ENCODE data around the gene EIF3M.
A peak's percentile ranks its signal among the peaks of the same experiment; 100 is the strongest.

The EIF3M gene

GRCh38 chr11:32583459-32584271, at the start of gene EIF3M:
EIF3M (plus strand) TSS chr11:32583831; CDS start chr11:32583888, 57 bp downstream.
- peaks cover 42% of the 10 kb centered on the region for H3K4me1 Mint-ChIP-seq (ENCODE audit: low read depth)
- no peaks in the 10 kb centered on the region for H3K9me3 Mint-ChIP-seq
- H3K4me3 Mint-ChIP-seq, result peak within 1 kb of the TSS; percentile 97
- peaks cover 47% of the 10 kb centered on the region for H3K36me3 Mint-ChIP-seq (ENCODE audit: low read depth)
- H3K27ac Mint-ChIP-seq, result peak within 1 kb of the TSS; percentile 99
- H3K27me3 Mint-ChIP-seq, result no peaks in the 10 kb centered on the region
- DNase-seq, result peak; percentile 96

GRCh38 chr11:32538804-32539203, 44.8 kb upstream of the EIF3M start:
- Mint-ChIP-seq H3K36me3 (ENCODE audit: low read depth) (no peaks in the 10 kb centered on the region), H3K27me3 (peaks cover 4% of the 10 kb centered on the region), H3K4me3 (no peak overlapping the region)

GRCh38 chr11:32549611-32550187, 33.9 kb upstream of the EIF3M start:
- Mint-ChIP-seq H3K9me3 (no peaks in the 10 kb centered on the region), H3K27me3 (peaks cover 9% of the 10 kb centered on the region)

More at GRCh38 chr11:32538804-32539203, 44.8 kb upstream of the EIF3M start:
- Mint-ChIP-seq H3K27ac (no peak overlapping the region), H3K9me3 (no peaks in the 10 kb centered on the region), H3K4me1 (ENCODE audit: low read depth) (no peaks in the 10 kb centered on the region)
- no peak for DNase-seq

GRCh38 chr11:32550207-32550606, 33.4 kb upstream of the EIF3M start:
- Mint-ChIP-seq H3K27ac (no peak overlapping the region), H3K4me1 (ENCODE audit: low read depth) (no peaks in the 10 kb centered on the region)

More at GRCh38 chr11:32549611-32550187, 33.9 kb upstream of the EIF3M start:
- Mint-ChIP-seq H3K4me1 (ENCODE audit: low read depth) (no peaks in the 10 kb centered on the region), H3K4me3 (no peak overlapping the region), H3K27ac (no peak overlapping the region), H3K36me3 (ENCODE audit: low read depth) (no peaks in the 10 kb centered on the region)
- DNase-seq, result no peak

GRCh38 chr11:32555091-32555490, 28.5 kb upstream of the EIF3M start:
- no peak for DNase-seq
- H3K27ac Mint-ChIP-seq, result no peak overlapping the region
- H3K4me3 Mint-ChIP-seq, result no peak overlapping the region
- H3K9me3 Mint-ChIP-seq, result no peaks in the 10 kb centered on the region
- H3K36me3 Mint-ChIP-seq (ENCODE audit: low read depth), result no peaks in the 10 kb centered on the region
- no peaks in the 10 kb centered on the region for H3K4me1 Mint-ChIP-seq (ENCODE audit: low read depth)
- H3K27me3 Mint-ChIP-seq, result peaks cover 6% of the 10 kb centered on the region

More at GRCh38 chr11:32550207-32550606, 33.4 kb upstream of the EIF3M start:
- Mint-ChIP-seq H3K27me3 (peaks cover 11% of the 10 kb centered on the region), H3K36me3 (ENCODE audit: low read depth) (no peaks in the 10 kb centered on the region), H3K9me3 (no peaks in the 10 kb centered on the region), H3K4me3 (no peak overlapping the region)
- DNase-seq, result no peak

GRCh38 chr11:32555895-32556294, 27.7 kb upstream of the EIF3M start:
- no peak for DNase-seq
- no peaks in the 10 kb centered on the region for H3K4me1 Mint-ChIP-seq (ENCODE audit: low read depth)
- no peaks in the 10 kb centered on the region for H3K36me3 Mint-ChIP-seq (ENCODE audit: low read depth)
- H3K4me3 Mint-ChIP-seq, result no peak overlapping the region
- H3K9me3 Mint-ChIP-seq, result no peaks in the 10 kb centered on the region
- no peak overlapping the region for H3K27ac Mint-ChIP-seq
- peaks cover 3% of the 10 kb centered on the region for H3K27me3 Mint-ChIP-seq

GRCh38 chr11:32561835-32562234, 21.8 kb upstream of the EIF3M start:
- DNase-seq, result no peak

GRCh38 chr11:32562839-32563599, 20.6 kb upstream of the EIF3M start:
- no peaks in the 10 kb centered on the region for H3K27me3 Mint-ChIP-seq
- no peaks in the 10 kb centered on the region for H3K36me3 Mint-ChIP-seq (ENCODE audit: low read depth)
- DNase-seq, result no peak
- no peak overlapping the region for H3K27ac Mint-ChIP-seq
- H3K9me3 Mint-ChIP-seq, result no peaks in the 10 kb centered on the region
- H3K4me1 Mint-ChIP-seq (ENCODE audit: low read depth), result peaks cover 12% of the 10 kb centered on the region
- H3K4me3 Mint-ChIP-seq, result no peak overlapping the region

More at GRCh38 chr11:32561835-32562234, 21.8 kb upstream of the EIF3M start:
- Mint-ChIP-seq H3K36me3 (ENCODE audit: low read depth) (no peaks in the 10 kb centered on the region), H3K27ac (no peak overlapping the region), H3K4me3 (no peak overlapping the region), H3K4me1 (ENCODE audit: low read depth) (peaks cover 7% of the 10 kb centered on the region), H3K9me3 (no peaks in the 10 kb centered on the region), H3K27me3 (no peaks in the 10 kb centered on the region)

- Mint-ChIP-seq H3K4me1 (ENCODE audit: low read depth) (peaks cover 12% of the 10 kb centered on the region), H3K27me3 (no peaks in the 10 kb centered on the region), H3K27ac (no peak overlapping the region), H3K9me3 (no peaks in the 10 kb centered on the region), H3K36me3 (ENCODE audit: low read depth) (no peaks in the 10 kb centered on the region), H3K4me3 (no peak overlapping the region)
- DNase-seq, result no peak
Measured at GRCh38 chr11:32563600-32563959, 20.1 kb upstream of the EIF3M start.

GRCh38 chr11:32566517-32566916, 17.1 kb upstream of the EIF3M start:
- Mint-ChIP-seq H3K27ac (no peak overlapping the region), H3K27me3 (peaks cover 7% of the 10 kb centered on the region), H3K4me3 (no peak overlapping the region), H3K4me1 (ENCODE audit: low read depth) (peaks cover 12% of the 10 kb centered on the region), H3K9me3 (no peaks in the 10 kb centered on the region), H3K36me3 (ENCODE audit: low read depth) (no peaks in the 10 kb centered on the region)
- no peak for DNase-seq

- no peak for DNase-seq
- Mint-ChIP-seq H3K27ac (no peak overlapping the region), H3K4me1 (ENCODE audit: low read depth) (peaks cover 12% of the 10 kb centered on the region), H3K27me3 (peaks cover 7% of the 10 kb centered on the region), H3K4me3 (no peak overlapping the region), H3K9me3 (no peaks in the 10 kb centered on the region), H3K36me3 (ENCODE audit: low read depth) (no peaks in the 10 kb centered on the region)
Measured at GRCh38 chr11:32567154-32567553, 16.5 kb upstream of the EIF3M start.

GRCh38 chr11:32569313-32569881, 14.2 kb upstream of the EIF3M start:
- peaks cover 12% of the 10 kb centered on the region for H3K4me1 Mint-ChIP-seq (ENCODE audit: low read depth)
- H3K27me3 Mint-ChIP-seq, result peaks cover 7% of the 10 kb centered on the region
- no peaks in the 10 kb centered on the region for H3K9me3 Mint-ChIP-seq
- no peaks in the 10 kb centered on the region for H3K36me3 Mint-ChIP-seq (ENCODE audit: low read depth)
- no peak overlapping the region for H3K27ac Mint-ChIP-seq
- DNase-seq, result no peak
- no peak overlapping the region for H3K4me3 Mint-ChIP-seq

GRCh38 chr11:32571039-32571438, 12.6 kb upstream of the EIF3M start:
- Mint-ChIP-seq H3K4me3 (no peak overlapping the region), H3K27me3 (peaks cover 7% of the 10 kb centered on the region), H3K9me3 (no peaks in the 10 kb centered on the region), H3K36me3 (ENCODE audit: low read depth) (no peaks in the 10 kb centered on the region), H3K27ac (no peak overlapping the region), H3K4me1 (ENCODE audit: low read depth) (peaks cover 12% of the 10 kb centered on the region)
- DNase-seq, result no peak

- no peak for DNase-seq
- Mint-ChIP-seq H3K4me3 (no peak overlapping the region), H3K36me3 (ENCODE audit: low read depth) (no peaks in the 10 kb centered on the region), H3K27ac (no peak overlapping the region), H3K9me3 (no peaks in the 10 kb centered on the region), H3K4me1 (ENCODE audit: low read depth) (no peaks in the 10 kb centered on the region), H3K27me3 (peaks cover 7% of the 10 kb centered on the region)
Measured at GRCh38 chr11:32573228-32573627, 10.4 kb upstream of the EIF3M start.

All from activated T-cell treated with anti-CD3 and anti-CD28 coated beads, Interleukin-2, amount 50 U/mL, for 24 hours (primary cell).